Progenitor cell of endocrine pancreas (in vitro differentiated cells): ENCODE measurements around the gene MYL12A. TPM values are rescaled to one million over a fixed set of nuclear protein-coding genes. Genes with fewer than 3 reads are reported as not detected.

Experiments used
- DNase-seq: peaks from one replicate; pipeline ENCODE4 v3.0.0; 2021; ENCODE audit warnings: low spot score; ENCODE audit not compliant: unreplicated experiment
- H3K27ac Mint-ChIP-seq: 2 replicates; pipeline ENCODE4 v1.8.0; 2021; ENCODE audit warnings: mild to moderate bottlenecking, moderate library complexity, mixed read lengths
- H3K27me3 Mint-ChIP-seq: 2 replicates; pipeline ENCODE4 v1.8.0; 2021; ENCODE audit warnings: mixed read lengths
- H3K36me3 Mint-ChIP-seq: 2 replicates; pipeline ENCODE4 v1.8.0; 2022; ENCODE audit warnings: mixed read lengths; ENCODE audit not compliant: insufficient read depth
- H3K4me1 Mint-ChIP-seq: 2 replicates; pipeline ENCODE4 v1.8.0; 2021; ENCODE audit warnings: low read depth, mixed read lengths
- H3K4me3 Mint-ChIP-seq: 2 replicates; pipeline ENCODE4 v1.8.0; 2021; ENCODE audit warnings: low read depth, mild to moderate bottlenecking, moderate library complexity, mixed read lengths
- H3K9me3 Mint-ChIP-seq: 2 replicates; pipeline ENCODE4 v1.8.0; 2021; ENCODE audit warnings: low read depth, mixed read lengths
- total RNA-seq: library from RNA; stranded (reverse); gene quantifications from 2 replicates; pipeline ENCODE4 v1.2.1, GENCODE V29; 2021
- TF ChIP-seq, protein P1 (sequence below): fragments of 200-600 bp; sonication (generic); IDR thresholded peaks from one replicate; pipeline ENCODE4 v1.5.0; 2021; ENCODE audit warnings: antibody characterized with exemption, mild to moderate bottlenecking; ENCODE audit not compliant: unreplicated experiment

The MYL12A gene
- total RNA-seq, 1 donor from 2014 or later = 236 TPM

DNA sequence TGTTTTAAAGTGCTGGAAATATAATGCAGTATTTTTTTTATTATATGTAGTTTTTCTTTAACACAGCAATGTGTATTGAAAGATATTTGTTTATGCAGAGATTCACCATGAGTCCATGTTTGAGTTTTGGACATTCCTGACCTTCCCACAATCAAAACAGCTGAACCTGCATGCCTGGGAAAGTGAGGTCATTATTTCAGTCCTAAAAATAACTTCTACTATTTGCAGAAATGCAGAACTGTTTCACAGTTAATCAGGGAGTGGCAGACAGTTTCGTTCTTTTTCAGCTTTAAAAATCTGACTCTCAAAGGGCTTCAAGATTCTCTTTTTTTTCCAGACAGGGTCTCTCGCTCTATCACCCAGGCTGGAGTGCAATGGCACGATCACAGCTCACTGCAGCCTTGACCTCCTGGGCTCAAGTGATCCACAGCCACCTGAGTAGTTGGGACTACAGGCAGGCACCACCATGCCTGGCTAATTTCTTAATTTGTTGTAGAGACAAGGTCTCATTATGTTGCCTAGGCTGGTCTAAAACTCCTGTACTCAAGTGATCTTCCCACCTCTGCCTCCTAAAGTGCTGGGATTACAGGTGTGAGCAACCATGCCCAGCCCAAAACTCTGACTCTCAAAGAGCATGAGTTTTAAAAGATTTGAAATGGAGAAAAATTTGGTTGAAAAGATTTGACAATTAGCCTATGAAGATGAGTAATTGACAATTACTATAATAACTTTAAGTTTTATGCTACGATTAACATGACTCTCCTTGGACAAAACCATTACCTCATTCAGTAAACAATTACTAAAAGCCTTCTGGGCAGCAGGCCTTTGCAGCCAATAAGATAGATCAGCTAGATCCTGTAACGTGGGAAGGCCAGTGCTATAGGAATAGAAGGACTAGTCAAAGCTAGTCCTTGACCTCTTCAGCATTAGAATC lies 9.4 kb downstream of the MYL12A start:
- H3K36me3 Mint-ChIP-seq = peaks cover 34% of the 10 kb centered on the region
- H3K9me3 Mint-ChIP-seq = no peaks in the 10 kb centered on the region
- peaks cover 28% of the 10 kb centered on the region for H3K4me1 Mint-ChIP-seq
- H3K27me3 Mint-ChIP-seq = no peaks in the 10 kb centered on the region
- DNase-seq = no peak
- no peak overlapping the region for H3K4me3 Mint-ChIP-seq
- H3K27ac Mint-ChIP-seq = peak overlapping the region; percentile 97
- TF ChIP-seq, protein P1, sequence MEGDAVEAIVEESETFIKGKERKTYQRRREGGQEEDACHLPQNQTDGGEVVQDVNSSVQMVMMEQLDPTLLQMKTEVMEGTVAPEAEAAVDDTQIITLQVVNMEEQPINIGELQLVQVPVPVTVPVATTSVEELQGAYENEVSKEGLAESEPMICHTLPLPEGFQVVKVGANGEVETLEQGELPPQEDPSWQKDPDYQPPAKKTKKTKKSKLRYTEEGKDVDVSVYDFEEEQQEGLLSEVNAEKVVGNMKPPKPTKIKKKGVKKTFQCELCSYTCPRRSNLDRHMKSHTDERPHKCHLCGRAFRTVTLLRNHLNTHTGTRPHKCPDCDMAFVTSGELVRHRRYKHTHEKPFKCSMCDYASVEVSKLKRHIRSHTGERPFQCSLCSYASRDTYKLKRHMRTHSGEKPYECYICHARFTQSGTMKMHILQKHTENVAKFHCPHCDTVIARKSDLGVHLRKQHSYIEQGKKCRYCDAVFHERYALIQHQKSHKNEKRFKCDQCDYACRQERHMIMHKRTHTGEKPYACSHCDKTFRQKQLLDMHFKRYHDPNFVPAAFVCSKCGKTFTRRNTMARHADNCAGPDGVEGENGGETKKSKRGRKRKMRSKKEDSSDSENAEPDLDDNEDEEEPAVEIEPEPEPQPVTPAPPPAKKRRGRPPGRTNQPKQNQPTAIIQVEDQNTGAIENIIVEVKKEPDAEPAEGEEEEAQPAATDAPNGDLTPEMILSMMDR = no peak

DNA sequence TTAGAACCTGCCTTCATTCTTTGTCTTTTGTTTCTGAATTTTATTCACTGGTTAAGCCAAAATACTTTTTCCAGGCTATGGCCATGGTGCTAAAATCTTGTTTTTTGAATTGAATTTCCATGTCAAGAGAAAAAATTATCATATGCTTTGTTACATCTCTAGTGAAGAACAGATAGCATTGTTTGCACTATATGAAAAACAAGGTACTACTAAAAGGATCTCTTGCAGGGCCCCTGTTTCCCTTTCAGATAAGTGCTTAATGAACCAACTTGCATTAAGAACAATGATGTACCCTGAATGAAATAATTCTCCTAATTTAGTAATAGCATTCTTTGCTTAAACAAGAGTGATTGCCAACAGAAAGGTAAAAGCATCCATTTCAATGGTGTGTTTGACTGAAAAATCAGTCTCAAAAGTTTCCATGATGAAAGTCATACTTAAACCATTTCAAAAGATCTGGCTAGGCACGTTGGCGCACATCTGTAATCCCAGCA lies 10.1 kb downstream of the MYL12A start:
- H3K36me3 Mint-ChIP-seq = peaks cover 34% of the 10 kb centered on the region
- TF ChIP-seq, protein P1 = no peak

DNA sequence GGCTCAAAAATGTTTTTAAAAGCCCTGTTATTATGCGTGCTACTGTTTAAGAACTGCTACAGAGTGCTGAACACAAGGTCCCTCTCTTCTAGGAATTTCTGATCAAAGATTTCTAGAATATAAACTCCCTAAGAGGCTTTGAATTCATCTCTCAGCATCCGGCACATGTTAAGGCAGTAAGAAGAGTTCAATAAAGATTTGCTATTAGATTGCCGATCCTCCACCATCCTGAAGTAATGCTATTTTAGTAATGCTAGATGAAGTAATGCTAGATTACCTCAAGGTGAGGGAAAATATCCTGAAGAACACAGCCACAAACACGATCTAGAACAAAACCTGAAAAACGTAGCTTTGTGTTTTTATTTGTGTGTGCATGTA lies 13.4 kb downstream of the MYL12A start:
- peak overlapping the region; percentile 84 for H3K4me3 Mint-ChIP-seq
- peaks cover 42% of the 10 kb centered on the region for H3K4me1 Mint-ChIP-seq
- no peaks in the 10 kb centered on the region for H3K27me3 Mint-ChIP-seq
- no peaks in the 10 kb centered on the region for H3K9me3 Mint-ChIP-seq
- DNase-seq = no peak
- H3K36me3 Mint-ChIP-seq = peaks cover 14% of the 10 kb centered on the region
- TF ChIP-seq, protein P1 = no peak
- H3K27ac Mint-ChIP-seq = peak overlapping the region; percentile 100

More for the DNA sequence above, 10.1 kb downstream of the MYL12A start:
- Mint-ChIP-seq H3K4me1 (peaks cover 24% of the 10 kb centered on the region), H3K27ac (peak overlapping the region; percentile 97), H3K27me3 (no peaks in the 10 kb centered on the region), H3K4me3 (no peak overlapping the region), H3K9me3 (no peaks in the 10 kb centered on the region)
- no peak for DNase-seq

DNA sequence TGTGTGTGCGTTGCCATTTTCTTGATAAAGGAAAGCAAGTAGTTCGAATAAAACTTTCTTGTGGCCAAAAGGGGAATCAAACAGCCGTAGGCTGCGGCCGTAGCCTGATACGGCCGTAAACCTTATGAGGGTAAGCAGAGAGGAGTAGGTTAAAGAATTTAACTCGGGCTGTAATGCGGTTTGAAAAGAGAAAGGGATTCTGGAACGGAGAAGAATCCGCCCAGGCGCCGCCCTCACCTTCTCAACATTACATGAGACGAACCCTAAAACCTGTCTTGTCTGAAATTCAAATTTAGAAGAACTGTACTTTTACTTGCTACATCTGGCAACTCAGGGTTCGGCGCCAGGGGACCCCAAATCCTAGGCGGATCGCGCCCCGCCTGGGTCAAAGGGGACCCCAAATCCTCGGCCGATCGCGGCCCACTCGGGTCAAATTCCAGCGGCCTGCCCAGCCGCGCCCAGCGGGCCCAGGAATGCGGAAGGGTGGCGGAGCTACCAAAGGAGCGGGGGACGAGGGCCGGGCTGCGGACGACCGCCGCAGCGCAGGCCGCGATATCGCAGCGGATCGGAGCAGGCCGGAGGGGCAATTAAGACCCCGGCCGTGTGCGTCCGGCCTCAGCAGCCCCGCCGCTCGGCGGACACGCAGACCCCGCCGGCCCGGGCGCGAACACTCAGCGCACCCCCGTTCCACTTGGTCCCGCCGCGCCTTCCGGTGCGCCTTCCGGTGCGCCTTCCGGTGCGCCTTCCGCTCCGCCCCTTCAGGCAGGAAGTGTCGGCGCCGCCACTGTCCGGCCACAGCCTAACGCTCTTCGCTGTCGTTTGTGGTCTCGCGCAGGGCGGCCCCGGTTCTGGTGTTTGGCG lies 14.0 kb downstream of the MYL12A start, which contains the start of gene MYL12B:
Gene MYL12B, plus strand, starts transcription at position 761 of the 861 bp plus-strand sequence. CDS start 10,766 bp downstream, outside the sequence.
- Mint-ChIP-seq H3K9me3 (no peaks in the 10 kb centered on the region), H3K4me1 (peaks cover 43% of the 10 kb centered on the region)

More for the DNA sequence above, 14.0 kb downstream of the MYL12A start, which contains the start of gene MYL12B:
- Mint-ChIP-seq H3K27ac (peak within 1 kb of the TSS; percentile 100), H3K36me3 (peaks cover 10% of the 10 kb centered on the region), H3K27me3 (no peaks in the 10 kb centered on the region), H3K4me3 (peak within 1 kb of the TSS; percentile 84)
- TF ChIP-seq, protein P1 = peak; percentile 13
- peak; percentile 67 for DNase-seq
